ENCODE measurements around the gene DMPK.

- no peak for TF ChIP-seq CTCF (IDR thresholded peaks at IDR 0.05)
- peak in 1 of 2 donors; percentile 88 for TF ChIP-seq POLR2A (IDR thresholded peaks at IDR 0.05)
Measured at GRCh38 chr19:45767881-45768654, 14.2 kb downstream of the DMPK start.
